Measurements from ENCODE around the gene TXNDC15. TPM values are rescaled to one million over a fixed set of nuclear protein-coding genes. Genes with fewer than 3 reads are reported as not detected.

The TXNDC15 gene
- total and polyA plus RNA-seq, 2 of the 13 experiments (the other 11 are each of a cell fraction or from before 2014, with no cell fraction given), result 22.2 to 49.9 TPM

GRCh38 chr5:134904610-134905245 is 30.6 kb downstream of the TXNDC15 start, which contains the start of gene PCBD2 (continued):
- TF ChIP-seq, protein P1, sequence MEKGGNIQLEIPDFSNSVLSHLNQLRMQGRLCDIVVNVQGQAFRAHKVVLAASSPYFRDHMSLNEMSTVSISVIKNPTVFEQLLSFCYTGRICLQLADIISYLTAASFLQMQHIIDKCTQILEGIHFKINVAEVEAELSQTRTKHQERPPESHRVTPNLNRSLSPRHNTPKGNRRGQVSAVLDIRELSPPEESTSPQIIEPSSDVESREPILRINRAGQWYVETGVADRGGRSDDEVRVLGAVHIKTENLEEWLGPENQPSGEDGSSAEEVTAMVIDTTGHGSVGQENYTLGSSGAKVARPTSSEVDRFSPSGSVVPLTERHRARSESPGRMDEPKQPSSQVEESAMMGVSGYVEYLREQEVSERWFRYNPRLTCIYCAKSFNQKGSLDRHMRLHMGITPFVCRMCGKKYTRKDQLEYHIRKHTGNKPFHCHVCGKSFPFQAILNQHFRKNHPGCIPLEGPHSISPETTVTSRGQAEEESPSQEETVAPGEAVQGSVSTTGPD (CRISPR knock-in tag; IDR thresholded peaks at IDR 0.05), result no peak
- TF ChIP-seq ZSCAN22 (CRISPR knock-in tag; IDR thresholded peaks at IDR 0.05) (no peak), ZNF44 (CRISPR knock-in tag; IDR thresholded peaks at IDR 0.05) (peak; percentile 87; the same call in 1 of the 2 replicates), KDM5A (IDR thresholded peaks at IDR 0.05; ENCODE audit: borderline replicate concordance, low read length) (no peak), ZNF547 (CRISPR knock-in tag; IDR thresholded peaks at IDR 0.05) (peak; percentile 65), NR1H2 (CRISPR knock-in tag; IDR thresholded peaks at IDR 0.05; ENCODE audit: borderline replicate concordance, low read depth) (no peak), HNF4G (IDR thresholded peaks at IDR 0.05; ENCODE audit: borderline replicate concordance, low read depth, low read length) (peak; percentile 22; the same call in 1 of the 2 replicates), HNF4G (CRISPR knock-in tag; IDR thresholded peaks at IDR 0.05; ENCODE audit: borderline replicate concordance, low read depth) (peak; percentile 58; the same call in 1 of the 2 replicates), MIER3 (CRISPR knock-in tag; IDR thresholded peaks at IDR 0.05; ENCODE audit: borderline replicate concordance) (0 out of 2 replicates have a peak, but pooled peaks have one; percentile 55), ZC3H4 (CRISPR knock-in tag; IDR thresholded peaks at IDR 0.05; ENCODE audit: borderline replicate concordance) (no peak), CSRNP1 (CRISPR knock-in tag; IDR thresholded peaks at IDR 0.05) (no peak), ZNF296 (CRISPR knock-in tag; conservative IDR thresholded peaks at IDR 0.05) (no peak), ZNF180 (CRISPR knock-in tag; IDR thresholded peaks at IDR 0.05; ENCODE audit: borderline replicate concordance, low read depth) (no peak), ZNF576 (CRISPR knock-in tag; IDR thresholded peaks at IDR 0.05) (0 out of 2 replicates have a peak, but pooled peaks have one; percentile 29), CEBPB (IDR thresholded peaks at IDR 0.05; ENCODE audit: borderline replicate concordance, low read depth, low read length) (no peak), ZNF549 (CRISPR knock-in tag; IDR thresholded peaks at IDR 0.05) (no peak), MAZ (IDR thresholded peaks at IDR 0.05; ENCODE audit: borderline replicate concordance, low read depth, low read length) (peak; percentile 79), MAZ (CRISPR knock-in tag; IDR thresholded peaks at IDR 0.05; ENCODE audit: low read depth) (peak; percentile 97), BORCS8-MEF2B (CRISPR knock-in tag; IDR thresholded peaks at IDR 0.05) (no peak; the same call in 1 of the 2 replicates), RFX5 (IDR thresholded peaks at IDR 0.05; ENCODE audit: low read depth, low read length) (no peak), ZNF234 (CRISPR knock-in tag; conservative IDR thresholded peaks at IDR 0.05) (no peak)
- TF ChIP-seq, protein P2, sequence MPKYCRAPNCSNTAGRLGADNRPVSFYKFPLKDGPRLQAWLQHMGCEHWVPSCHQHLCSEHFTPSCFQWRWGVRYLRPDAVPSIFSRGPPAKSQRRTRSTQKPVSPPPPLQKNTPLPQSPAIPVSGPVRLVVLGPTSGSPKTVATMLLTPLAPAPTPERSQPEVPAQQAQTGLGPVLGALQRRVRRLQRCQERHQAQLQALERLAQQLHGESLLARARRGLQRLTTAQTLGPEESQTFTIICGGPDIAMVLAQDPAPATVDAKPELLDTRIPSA (CRISPR knock-in tag; IDR thresholded peaks at IDR 0.05; ENCODE audit: borderline replicate concordance), result 0 out of 2 replicates have a peak, but pooled peaks have one; percentile 35
- TF ChIP-seq, protein P3, sequence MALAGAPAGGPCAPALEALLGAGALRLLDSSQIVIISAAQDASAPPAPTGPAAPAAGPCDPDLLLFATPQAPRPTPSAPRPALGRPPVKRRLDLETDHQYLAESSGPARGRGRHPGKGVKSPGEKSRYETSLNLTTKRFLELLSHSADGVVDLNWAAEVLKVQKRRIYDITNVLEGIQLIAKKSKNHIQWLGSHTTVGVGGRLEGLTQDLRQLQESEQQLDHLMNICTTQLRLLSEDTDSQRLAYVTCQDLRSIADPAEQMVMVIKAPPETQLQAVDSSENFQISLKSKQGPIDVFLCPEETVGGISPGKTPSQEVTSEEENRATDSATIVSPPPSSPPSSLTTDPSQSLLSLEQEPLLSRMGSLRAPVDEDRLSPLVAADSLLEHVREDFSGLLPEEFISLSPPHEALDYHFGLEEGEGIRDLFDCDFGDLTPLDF (CRISPR knock-in tag; IDR thresholded peaks at IDR 0.05), result peak; percentile 58
- TF ChIP-seq, protein P4, sequence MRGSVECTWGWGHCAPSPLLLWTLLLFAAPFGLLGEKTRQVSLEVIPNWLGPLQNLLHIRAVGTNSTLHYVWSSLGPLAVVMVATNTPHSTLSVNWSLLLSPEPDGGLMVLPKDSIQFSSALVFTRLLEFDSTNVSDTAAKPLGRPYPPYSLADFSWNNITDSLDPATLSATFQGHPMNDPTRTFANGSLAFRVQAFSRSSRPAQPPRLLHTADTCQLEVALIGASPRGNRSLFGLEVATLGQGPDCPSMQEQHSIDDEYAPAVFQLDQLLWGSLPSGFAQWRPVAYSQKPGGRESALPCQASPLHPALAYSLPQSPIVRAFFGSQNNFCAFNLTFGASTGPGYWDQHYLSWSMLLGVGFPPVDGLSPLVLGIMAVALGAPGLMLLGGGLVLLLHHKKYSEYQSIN (CRISPR knock-in tag; IDR thresholded peaks at IDR 0.05; ENCODE audit: borderline replicate concordance), result no peak

All from HepG2 (cell line).